Panc1 (cell line): ENCODE data around the gene PLP1. TPM values are rescaled to one million over a fixed set of nuclear protein-coding genes. Genes with fewer than 3 reads are reported as not detected.

Experiments
- ATAC-seq: fragments of 200-7000 bp; cut with Tn5 transposase; 2 replicates; pipeline ENCODE4 v1.9.1; 2020; ENCODE audit warnings: mild to moderate bottlenecking, moderate library complexity
- BruUV-seq: library from RNA; stranded (reverse); fragments of 400-500 nt; replicated peaks from 2 replicates; lab custom pipeline; 2021; lab: Mats Ljungman, UMichigan
- CTCF ChIA-PET: fragments of 300-600 bp; sonication (Branson Sonifier 250); formaldehyde crosslinking; loops from one replicate; lab custom pipeline; 2022; ENCODE audit warnings: antibody characterized with exemption; lab: Charles Lee
- POLR2A ChIA-PET: fragments of 300-600 bp; sonication (Branson Sonifier 250); formaldehyde crosslinking; loops from one replicate; lab custom pipeline; 2022; ENCODE audit warnings: antibody characterized with exemption; lab: Charles Lee
- DNase-seq: peaks from one replicate; pipeline ENCODE4 v3.0.0-alpha.2; 2010; ENCODE audit warnings: low read depth, low spot score
- H3K27ac ChIP-seq: 2 replicates; pipeline ENCODE4 v1.5.1; 2011; ENCODE audit warnings: mild to moderate bottlenecking, low read length, inconsistent platforms
- H3K27me3 ChIP-seq: fragments of 200-500 bp; sonication (Bioruptor generic); 2 replicates; pipeline ENCODE4 v1.6.0; 2014; ENCODE audit warnings: low read length, inconsistent platforms; ENCODE audit not compliant: control insufficient read depth, insufficient read depth
- H3K36me3 ChIP-seq: fragments of 200-500 bp; sonication (Bioruptor generic); 2 replicates; pipeline ENCODE4 v1.5.1; 2014; ENCODE audit warnings: inconsistent platforms, mild to moderate bottlenecking, low read length, moderate library complexity; ENCODE audit not compliant: control insufficient read depth, insufficient read depth
- H3K4me1 ChIP-seq: 2 replicates; pipeline ENCODE4 v1.5.1; 2011; ENCODE audit warnings: inconsistent platforms, mild to moderate bottlenecking, low read length, moderate library complexity; ENCODE audit not compliant: control insufficient read depth, insufficient read depth
- H3K4me3 ChIP-seq, 2 experiments: 2 replicates each; pipeline ENCODE4 v1.5.1; 2011 to 2012; ENCODE audit warnings: low read depth in 2 of 2, low read length in 2 of 2, mild to moderate bottlenecking in 2 of 2, inconsistent platforms in 1 of 2, moderate library complexity in 1 of 2
- H3K9me3 ChIP-seq: fragments of 200-500 bp; sonication (Bioruptor generic); 2 replicates; pipeline ENCODE4 v1.5.1; 2014; ENCODE audit warnings: low read depth, mild to moderate bottlenecking, inconsistent platforms, low read length, moderate library complexity; ENCODE audit not compliant: control insufficient read depth, insufficient read depth
- POLR2AphosphoS5 ChIP-seq: IDR thresholded peaks from 2 replicates; pipeline ENCODE4 v1.6.1; 2012; ENCODE audit warnings: mild to moderate bottlenecking, low read depth, low read length, moderate library complexity
- REST ChIP-seq, 2 experiments: IDR thresholded peaks; 2 replicates each; pipeline ENCODE4 v1.6.1; 2011 to 2012; ENCODE audit warnings: low read depth in 2 of 2, control low read depth in 1 of 2, low read length in 1 of 2, mild to moderate bottlenecking in 1 of 2, moderate library complexity in 1 of 2; ENCODE audit not compliant: insufficient read depth in 1 of 2
- SIN3A ChIP-seq: IDR thresholded peaks from 2 replicates; pipeline ENCODE4 v1.6.1; 2012; ENCODE audit warnings: low read depth, mild to moderate bottlenecking, low read length, moderate library complexity, borderline replicate concordance; ENCODE audit not compliant: insufficient read depth
- TCF7L2 ChIP-seq: IDR thresholded peaks from 2 replicates; pipeline ENCODE4 v1.6.1; 2011; ENCODE audit warnings: mild to moderate bottlenecking, low read depth, low read length, inconsistent platforms
- in situ Hi-C: cut with HindIII; loops from 2 replicates; pipeline ENCODE4 v1.10.0; 2016; ENCODE audit warnings: low sequenced_read_pairs, low pct_unique_long_range_greater_than_20kb
- intact Hi-C: fragments of 100-400 bp; cut with micrococcal nuclease; formaldehyde crosslinking; loops from one replicate; pipeline ENCODE4 v1.10.0; 2022; ENCODE audit not compliant: unreplicated experiment
- total RNA-seq: library from RNA; stranded (reverse); gene quantifications from one replicate; pipeline ENCODE4 v1.2.1, GENCODE V29; 2021; ENCODE audit not compliant: unreplicated experiment
- TF ChIP-seq, protein P1 (sequence below): fragments of 450-650 bp; IDR thresholded peaks from 2 replicates; pipeline ENCODE4 v1.5.1; 2017; ENCODE audit warnings: mild to moderate bottlenecking

Gene PLP1
- total RNA-seq, 1 experiment from 2014 or later = 0.13 TPM

DNA sequence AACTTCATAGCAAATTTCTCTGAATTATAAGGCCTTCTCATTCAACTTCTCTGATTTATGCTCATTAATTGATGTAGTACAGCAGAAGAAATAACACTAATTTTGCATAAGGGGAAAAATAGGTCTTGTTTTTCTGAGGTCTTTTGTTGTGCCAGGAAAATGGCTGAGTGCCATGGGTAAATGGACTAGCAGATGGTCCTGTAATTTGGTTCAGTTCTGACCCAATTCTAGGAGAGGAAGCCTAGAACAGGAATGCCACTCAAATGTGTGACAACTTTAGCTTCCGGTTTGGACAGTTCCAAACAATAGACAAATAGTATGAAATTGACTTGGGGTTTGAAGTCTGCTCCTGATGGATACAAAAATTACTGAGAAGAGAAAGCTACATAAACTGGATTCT, 49.2 kb downstream of the PLP1 start:
- no peak overlapping the region for H3K4me3 ChIP-seq
- in situ Hi-C loops = no loop called here
- H3K27me3 ChIP-seq = peaks cover 3% of the 10 kb centered on the region
- no peak for TF ChIP-seq REST (IDR thresholded peaks at IDR 0.05; ENCODE audit: insufficient read depth in 1 of 2, low read depth in 2 of 2, low read length in 1 of 2)
- TF ChIP-seq SIN3A = no peak
- no peak for TF ChIP-seq TCF7L2
- TF ChIP-seq, protein P1, sequence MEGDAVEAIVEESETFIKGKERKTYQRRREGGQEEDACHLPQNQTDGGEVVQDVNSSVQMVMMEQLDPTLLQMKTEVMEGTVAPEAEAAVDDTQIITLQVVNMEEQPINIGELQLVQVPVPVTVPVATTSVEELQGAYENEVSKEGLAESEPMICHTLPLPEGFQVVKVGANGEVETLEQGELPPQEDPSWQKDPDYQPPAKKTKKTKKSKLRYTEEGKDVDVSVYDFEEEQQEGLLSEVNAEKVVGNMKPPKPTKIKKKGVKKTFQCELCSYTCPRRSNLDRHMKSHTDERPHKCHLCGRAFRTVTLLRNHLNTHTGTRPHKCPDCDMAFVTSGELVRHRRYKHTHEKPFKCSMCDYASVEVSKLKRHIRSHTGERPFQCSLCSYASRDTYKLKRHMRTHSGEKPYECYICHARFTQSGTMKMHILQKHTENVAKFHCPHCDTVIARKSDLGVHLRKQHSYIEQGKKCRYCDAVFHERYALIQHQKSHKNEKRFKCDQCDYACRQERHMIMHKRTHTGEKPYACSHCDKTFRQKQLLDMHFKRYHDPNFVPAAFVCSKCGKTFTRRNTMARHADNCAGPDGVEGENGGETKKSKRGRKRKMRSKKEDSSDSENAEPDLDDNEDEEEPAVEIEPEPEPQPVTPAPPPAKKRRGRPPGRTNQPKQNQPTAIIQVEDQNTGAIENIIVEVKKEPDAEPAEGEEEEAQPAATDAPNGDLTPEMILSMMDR = no peak
- no peak for TF ChIP-seq POLR2AphosphoS5
- CTCF ChIA-PET = no interaction called here
- no peaks in the 10 kb centered on the region for H3K4me1 ChIP-seq
- no peaks in the 10 kb centered on the region for H3K36me3 ChIP-seq
- ATAC-seq (no peak), DNase-seq (no peak)
- no peak overlapping the region for H3K27ac ChIP-seq
- POLR2A ChIA-PET = no interaction called here
- intact Hi-C loops = no loop called here
- no peaks in the 10 kb centered on the region for H3K9me3 ChIP-seq
- BruUV-seq = no TSS peak

DNA sequence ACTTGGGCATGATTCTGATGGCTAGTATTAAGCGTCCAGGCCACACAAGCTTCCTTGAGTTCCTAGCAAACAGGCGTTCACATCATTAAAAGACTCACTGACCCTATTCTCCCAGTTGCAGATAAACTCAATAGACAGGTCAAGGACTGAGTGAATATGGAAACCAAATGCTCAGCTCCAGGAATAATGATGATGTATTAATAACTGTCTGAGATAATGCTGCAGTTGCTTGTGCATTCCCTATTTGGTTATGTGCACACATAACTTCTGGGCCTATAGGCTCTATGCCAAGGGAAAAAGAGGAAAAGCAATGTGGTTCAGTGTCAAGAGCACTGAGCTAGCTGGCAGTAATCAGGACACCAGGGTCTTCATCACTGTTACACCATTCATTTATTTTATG, 51.9 kb downstream of the PLP1 start:
- DNase-seq (no peak), ATAC-seq (no peak)
- TF ChIP-seq SIN3A (no peak), TCF7L2 (no peak), REST (IDR thresholded peaks at IDR 0.05; ENCODE audit: insufficient read depth in 1 of 2, low read depth in 2 of 2, low read length in 1 of 2) (no peak), POLR2AphosphoS5 (no peak)
- TF ChIP-seq, protein P1 = no peak
- peaks cover 5% of the 10 kb centered on the region for H3K27me3 ChIP-seq
- no TSS peak for BruUV-seq
- in situ Hi-C loops = no loop called here
- no peak overlapping the region for H3K4me3 ChIP-seq
- CTCF ChIA-PET = no interaction called here
- POLR2A ChIA-PET = no interaction called here
- H3K36me3 ChIP-seq = no peaks in the 10 kb centered on the region
- H3K9me3 ChIP-seq = no peaks in the 10 kb centered on the region
- no peaks in the 10 kb centered on the region for H3K4me1 ChIP-seq
- intact Hi-C loops = no loop called here
- no peak overlapping the region for H3K27ac ChIP-seq
